ENCODE data around the gene CEMIP. TPM values are rescaled to one million over a fixed set of nuclear protein-coding genes. Genes with fewer than 3 reads are reported as not detected.
A peak's percentile ranks its signal among the peaks of the same experiment; 100 is the strongest.

CEMIP gene
- total and polyA plus RNA-seq, 2 of the 4 experiments (the other 2 are of a cell fraction): 63.8 to 78.0 TPM

GRCh38 chr15:80957976-80958375, 178.8 kb downstream of the CEMIP start:
- no peak overlapping the region for H3K4me3 ChIP-seq (ENCODE audit: insufficient read depth, low read depth, low read length)
- H3K4me1 ChIP-seq (ENCODE audit: control insufficient read depth, insufficient read depth, low read length): peaks cover 5% of the 10 kb centered on the region
- H2AFZ ChIP-seq (replicated peaks; ENCODE audit: low read length, poor library complexity): no peak overlapping the region
- intact Hi-C loops (cut with micrococcal nuclease) (no loop called here), dilution Hi-C loops (cut with HindIII; ENCODE audit: low sequenced_read_pairs, unreplicated experiment) (no loop called here), in situ Hi-C loops (cut with MboI; ENCODE audit: low sequenced_read_pairs) (no loop called here)
- no peak overlapping the region for H3K56ac ChIP-seq (ENCODE audit: extremely low read depth, insufficient read depth, low read length)
- ChIA-PET POLR2A (ENCODE audit: unreplicated experiment) (interaction anchor here (0.6 kb wide), 1 partner anchor 308 kb away, joined by 3 read pairs; no protein-coding TSS in a partner anchor), CTCF (interaction anchor here (1.0 kb wide), 1 partner anchor 12 kb away, joined by 3 read pairs; no protein-coding TSS in a partner anchor)
- H2BK15ac ChIP-seq (ENCODE audit: low read depth, low read length): no peak overlapping the region
- peaks cover 0 to 9% of the 10 kb centered on the region in 2 experiments; a peak in 1 of 4 replicates for H3K79me1 ChIP-seq (ENCODE audit: low read depth in 1 of 2, low read length in 2 of 2)
- H2BK5ac ChIP-seq (ENCODE audit: low read depth, low read length, poor library complexity, severe bottlenecking): no peak overlapping the region
- H2AK9ac ChIP-seq (replicated peaks; ENCODE audit: low read depth, low read length, poor library complexity): no peak overlapping the region
- no peak for TF ChIP-seq RCOR1 (IDR thresholded peaks at IDR 0.05; ENCODE audit: insufficient replicate concordance, low read length)
- no peak for TF ChIP-seq ELK1 (IDR thresholded peaks at IDR 0.05; ENCODE audit: borderline replicate concordance, low read depth, low read length)
- no peak for TF ChIP-seq SMC3 (IDR thresholded peaks at IDR 0.05; ENCODE audit: low read depth, low read length)
- no peak for TF ChIP-seq BHLHE40 (IDR thresholded peaks at IDR 0.05; ENCODE audit: low read depth, low read length)
- no peak for TF ChIP-seq NFE2L2 (IDR thresholded peaks at IDR 0.05; ENCODE audit: low read depth, low read length)
- TF ChIP-seq RFX5 (IDR thresholded peaks at IDR 0.05; ENCODE audit: low read depth, low read length): no peak
- no peak for TF ChIP-seq FOS (IDR thresholded peaks at IDR 0.05; ENCODE audit: low read depth, low read length)
- peaks cover 14% of the 10 kb centered on the region; the same call in 1 of the 2 replicates for H3K9me1 ChIP-seq (ENCODE audit: insufficient read depth, low read length)
- H2BK20ac ChIP-seq (ENCODE audit: low read depth, low read length): no peak overlapping the region
- H3K4ac ChIP-seq (ENCODE audit: low read depth, low read length): no peak overlapping the region
- no peak overlapping the region for H4K91ac ChIP-seq (ENCODE audit: insufficient read depth, low read depth, low read length)
- WGBS, 2 experiments (ENCODE audit: extremely low coverage in 2 of 2, insufficient read length in 1 of 2): no CpG with 5 or more reads among the region's 2 CpGs
- no peak overlapping the region for H2AK5ac ChIP-seq (ENCODE audit: low read depth, low read length)
- no peaks in the 10 kb centered on the region for H3K9me3 ChIP-seq (ENCODE audit: control insufficient read depth, insufficient read depth, low read length)
- no peak overlapping the region for H3K14ac ChIP-seq (replicated peaks; ENCODE audit: low read depth, low read length)
- peaks cover 26% of the 10 kb centered on the region for H4K20me1 ChIP-seq (ENCODE audit: insufficient read depth, low read length)
- DNase-seq (peak; percentile 30), ATAC-seq (ENCODE audit: low read depth) (no peak)
- no peak overlapping the region for H4K8ac ChIP-seq (ENCODE audit: low read depth in 2 of 2, low read length in 2 of 2)
- no peak overlapping the region for H4K5ac ChIP-seq (ENCODE audit: low read depth, low read length)
- no TSS peak for BruUV-seq (replicated peaks)
- no peak overlapping the region for H3K27ac ChIP-seq (ENCODE audit: insufficient read depth, low read length)
- no peak overlapping the region for H3K9ac ChIP-seq (ENCODE audit: low read depth, low read length)
- H3K27me3 ChIP-seq (ENCODE audit: control insufficient read depth, insufficient read depth, low read length): no peaks in the 10 kb centered on the region
- H3K23ac ChIP-seq (ENCODE audit: low read depth, low read length): no peak overlapping the region
- H3K18ac ChIP-seq (ENCODE audit: low read depth, low read length): no peak overlapping the region
- H3K36me3 ChIP-seq (ENCODE audit: control insufficient read depth, insufficient read depth, low read length): peaks cover 2% of the 10 kb centered on the region; the same call in 1 of the 2 replicates
- H2BK120ac ChIP-seq (ENCODE audit: low read depth, low read length): no peak overlapping the region
- no peak overlapping the region for H3K4me2 ChIP-seq (ENCODE audit: low read depth, low read length)

Measured in IMR-90 (cell line).